ENCODE data around the gene PCDHGA11.
"Not testable (repeated sequence)": the region's sequence is repeated elsewhere in the genome, so short reads cannot be mapped to it uniquely, and the experiment has no call there.

DNA sequence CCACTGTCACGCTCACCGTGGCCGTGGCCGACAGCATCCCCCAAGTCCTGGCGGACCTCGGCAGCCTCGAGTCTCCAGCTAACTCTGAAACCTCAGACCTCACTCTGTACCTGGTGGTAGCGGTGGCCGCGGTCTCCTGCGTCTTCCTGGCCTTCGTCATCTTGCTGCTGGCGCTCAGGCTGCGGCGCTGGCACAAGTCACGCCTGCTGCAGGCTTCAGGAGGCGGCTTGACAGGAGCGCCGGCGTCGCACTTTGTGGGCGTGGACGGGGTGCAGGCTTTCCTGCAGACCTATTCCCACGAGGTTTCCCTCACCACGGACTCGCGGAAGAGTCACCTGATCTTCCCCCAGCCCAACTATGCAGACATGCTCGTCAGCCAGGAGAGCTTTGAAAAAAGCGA lies 11.9 kb downstream of the PCDHGA11 start:
- TF ChIP-seq, protein P1, sequence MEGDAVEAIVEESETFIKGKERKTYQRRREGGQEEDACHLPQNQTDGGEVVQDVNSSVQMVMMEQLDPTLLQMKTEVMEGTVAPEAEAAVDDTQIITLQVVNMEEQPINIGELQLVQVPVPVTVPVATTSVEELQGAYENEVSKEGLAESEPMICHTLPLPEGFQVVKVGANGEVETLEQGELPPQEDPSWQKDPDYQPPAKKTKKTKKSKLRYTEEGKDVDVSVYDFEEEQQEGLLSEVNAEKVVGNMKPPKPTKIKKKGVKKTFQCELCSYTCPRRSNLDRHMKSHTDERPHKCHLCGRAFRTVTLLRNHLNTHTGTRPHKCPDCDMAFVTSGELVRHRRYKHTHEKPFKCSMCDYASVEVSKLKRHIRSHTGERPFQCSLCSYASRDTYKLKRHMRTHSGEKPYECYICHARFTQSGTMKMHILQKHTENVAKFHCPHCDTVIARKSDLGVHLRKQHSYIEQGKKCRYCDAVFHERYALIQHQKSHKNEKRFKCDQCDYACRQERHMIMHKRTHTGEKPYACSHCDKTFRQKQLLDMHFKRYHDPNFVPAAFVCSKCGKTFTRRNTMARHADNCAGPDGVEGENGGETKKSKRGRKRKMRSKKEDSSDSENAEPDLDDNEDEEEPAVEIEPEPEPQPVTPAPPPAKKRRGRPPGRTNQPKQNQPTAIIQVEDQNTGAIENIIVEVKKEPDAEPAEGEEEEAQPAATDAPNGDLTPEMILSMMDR (IDR thresholded peaks at IDR 0.05; ENCODE audit: low read depth, low read length), result not testable (repeated sequence)
- not testable (repeated sequence) for TF ChIP-seq EZH2phosphoT487 (IDR thresholded peaks at IDR 0.05; ENCODE audit: low read depth)
